ENCODE data around the gene EFNA5. TPM values are rescaled to one million over a fixed set of nuclear protein-coding genes. Genes with fewer than 3 reads are reported as not detected.
A peak's percentile ranks its signal among the peaks of the same experiment; 100 is the strongest.
"Not testable (repeated sequence)": the region's sequence is repeated elsewhere in the genome, so short reads cannot be mapped to it uniquely, and the experiment has no call there.

Gene EFNA5
- total RNA-seq, 1 donor from 2014 or later = 38.9 TPM

DNA sequence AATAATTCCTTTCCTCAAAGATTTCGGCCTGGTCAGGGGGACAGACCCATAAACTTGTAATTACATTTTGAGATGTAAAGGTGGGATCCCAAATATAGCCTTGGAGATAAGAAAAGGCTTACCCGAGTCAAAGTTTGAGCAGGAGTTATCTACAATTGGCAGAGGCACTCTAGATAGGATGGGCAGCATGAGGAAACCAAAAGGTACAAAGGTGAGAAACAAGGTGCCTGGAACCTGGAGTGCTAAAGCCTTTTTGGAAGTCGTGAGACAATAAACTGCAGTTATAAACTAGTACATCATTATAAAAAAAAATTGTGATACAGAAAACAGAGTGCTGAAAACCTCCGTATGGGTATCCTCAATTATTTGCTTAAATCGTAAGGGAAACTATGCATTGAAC is 212.4 kb downstream of the EFNA5 start:
- no peak for DNase-seq (ENCODE audit: low spot score)
- Mint-ChIP-seq H3K4me1 (ENCODE audit: low read depth) (peaks cover 42% of the 10 kb centered on the region), H3K27me3 (ENCODE audit: low read depth) (no peaks in the 10 kb centered on the region), H3K36me3 (ENCODE audit: low read depth) (no peaks in the 10 kb centered on the region), H3K27ac (ENCODE audit: unreplicated experiment) (no peak overlapping the region), H3K9me3 (ENCODE audit: low read depth) (no peaks in the 10 kb centered on the region), H3K4me3 (ENCODE audit: unreplicated experiment) (no peak overlapping the region)
- TF ChIP-seq, protein P1, sequence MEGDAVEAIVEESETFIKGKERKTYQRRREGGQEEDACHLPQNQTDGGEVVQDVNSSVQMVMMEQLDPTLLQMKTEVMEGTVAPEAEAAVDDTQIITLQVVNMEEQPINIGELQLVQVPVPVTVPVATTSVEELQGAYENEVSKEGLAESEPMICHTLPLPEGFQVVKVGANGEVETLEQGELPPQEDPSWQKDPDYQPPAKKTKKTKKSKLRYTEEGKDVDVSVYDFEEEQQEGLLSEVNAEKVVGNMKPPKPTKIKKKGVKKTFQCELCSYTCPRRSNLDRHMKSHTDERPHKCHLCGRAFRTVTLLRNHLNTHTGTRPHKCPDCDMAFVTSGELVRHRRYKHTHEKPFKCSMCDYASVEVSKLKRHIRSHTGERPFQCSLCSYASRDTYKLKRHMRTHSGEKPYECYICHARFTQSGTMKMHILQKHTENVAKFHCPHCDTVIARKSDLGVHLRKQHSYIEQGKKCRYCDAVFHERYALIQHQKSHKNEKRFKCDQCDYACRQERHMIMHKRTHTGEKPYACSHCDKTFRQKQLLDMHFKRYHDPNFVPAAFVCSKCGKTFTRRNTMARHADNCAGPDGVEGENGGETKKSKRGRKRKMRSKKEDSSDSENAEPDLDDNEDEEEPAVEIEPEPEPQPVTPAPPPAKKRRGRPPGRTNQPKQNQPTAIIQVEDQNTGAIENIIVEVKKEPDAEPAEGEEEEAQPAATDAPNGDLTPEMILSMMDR (IDR thresholded peaks at IDR 0.05) = no peak

GRCh38 chr5:107457881-107458280 is 212.9 kb downstream of the EFNA5 start:
- no peaks in the 10 kb centered on the region for H3K36me3 Mint-ChIP-seq (ENCODE audit: low read depth)
- H3K27ac Mint-ChIP-seq (ENCODE audit: unreplicated experiment) = no peak overlapping the region
- H3K4me3 Mint-ChIP-seq (ENCODE audit: unreplicated experiment) = no peak overlapping the region
- TF ChIP-seq, protein P1 (IDR thresholded peaks at IDR 0.05) = no peak
- H3K4me1 Mint-ChIP-seq (ENCODE audit: low read depth) = peaks cover 42% of the 10 kb centered on the region
- H3K9me3 Mint-ChIP-seq (ENCODE audit: low read depth) = no peaks in the 10 kb centered on the region
- H3K27me3 Mint-ChIP-seq (ENCODE audit: low read depth) = no peaks in the 10 kb centered on the region
- no peak for DNase-seq (ENCODE audit: low spot score)

DNA sequence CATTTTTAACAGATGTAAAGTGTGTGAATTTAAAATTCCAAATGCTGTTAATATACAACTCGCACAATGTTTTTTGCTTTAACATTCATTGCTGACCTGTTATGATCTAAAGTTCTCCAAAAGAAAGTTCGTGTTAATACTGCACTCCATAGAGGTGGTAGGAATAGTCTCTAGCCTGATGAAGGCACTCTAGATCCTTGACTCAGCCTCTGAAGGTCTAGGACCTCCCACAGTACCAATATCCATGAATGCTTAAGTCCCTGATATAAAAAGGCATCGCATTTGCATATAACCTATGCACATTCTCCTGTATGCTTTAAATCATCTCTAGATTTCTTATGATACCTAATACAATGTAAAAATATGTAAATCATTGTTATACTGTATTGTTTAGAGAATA is 213.6 kb downstream of the EFNA5 start:
- no peaks in the 10 kb centered on the region for H3K36me3 Mint-ChIP-seq (ENCODE audit: low read depth)
- no peaks in the 10 kb centered on the region for H3K27me3 Mint-ChIP-seq (ENCODE audit: low read depth)
- H3K4me1 Mint-ChIP-seq (ENCODE audit: low read depth) = peaks cover 42% of the 10 kb centered on the region
- no peak overlapping the region for H3K4me3 Mint-ChIP-seq (ENCODE audit: unreplicated experiment)
- no peaks in the 10 kb centered on the region for H3K9me3 Mint-ChIP-seq (ENCODE audit: low read depth)
- DNase-seq (ENCODE audit: low spot score) = no peak
- TF ChIP-seq, protein P1 (IDR thresholded peaks at IDR 0.05) = no peak
- no peak overlapping the region for H3K27ac Mint-ChIP-seq (ENCODE audit: unreplicated experiment)

- H3K36me3 Mint-ChIP-seq (ENCODE audit: low read depth) = no peaks in the 10 kb centered on the region
- peaks cover 35% of the 10 kb centered on the region for H3K4me1 Mint-ChIP-seq (ENCODE audit: low read depth)
- TF ChIP-seq, protein P1 (IDR thresholded peaks at IDR 0.05) = no peak
- no peaks in the 10 kb centered on the region for H3K27me3 Mint-ChIP-seq (ENCODE audit: low read depth)
- no peak overlapping the region for H3K4me3 Mint-ChIP-seq (ENCODE audit: unreplicated experiment)
- no peak for DNase-seq (ENCODE audit: low spot score)
- no peak overlapping the region for H3K27ac Mint-ChIP-seq (ENCODE audit: unreplicated experiment)
- H3K9me3 Mint-ChIP-seq (ENCODE audit: low read depth) = no peaks in the 10 kb centered on the region
Measured at GRCh38 chr5:107456281-107456715, 214.4 kb downstream of the EFNA5 start.

DNA sequence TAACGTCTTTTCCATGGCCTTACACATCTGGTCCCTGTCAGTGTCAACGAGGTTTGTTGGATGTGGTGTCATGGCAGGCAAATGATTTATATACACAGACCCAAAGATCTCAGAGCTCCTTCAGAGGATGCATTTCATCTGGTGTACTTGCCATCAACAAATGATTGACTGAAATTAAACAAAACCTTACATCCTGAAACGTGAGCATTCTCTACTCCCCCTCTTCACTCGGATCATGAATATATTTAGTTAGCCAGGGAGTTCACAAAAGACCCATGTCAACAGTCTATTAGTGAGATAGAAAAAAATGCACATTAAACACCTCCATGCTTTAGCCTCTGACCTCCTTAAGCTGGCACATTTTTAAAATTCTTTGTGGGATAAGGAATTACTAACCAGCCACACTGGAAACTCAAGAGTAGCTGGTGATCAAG is 215.6 kb downstream of the EFNA5 start:
- no peaks in the 10 kb centered on the region for H3K27me3 Mint-ChIP-seq (ENCODE audit: low read depth)
- H3K36me3 Mint-ChIP-seq (ENCODE audit: low read depth) = no peaks in the 10 kb centered on the region
- peak overlapping the region; percentile 28 for H3K27ac Mint-ChIP-seq (ENCODE audit: unreplicated experiment)
- no peak overlapping the region for H3K4me3 Mint-ChIP-seq (ENCODE audit: unreplicated experiment)
- H3K4me1 Mint-ChIP-seq (ENCODE audit: low read depth) = peaks cover 28% of the 10 kb centered on the region
- TF ChIP-seq, protein P1 (IDR thresholded peaks at IDR 0.05) = no peak
- no peak for DNase-seq (ENCODE audit: low spot score)
- no peaks in the 10 kb centered on the region for H3K9me3 Mint-ChIP-seq (ENCODE audit: low read depth)

- H3K9me3 Mint-ChIP-seq (ENCODE audit: low read depth); H3K27ac Mint-ChIP-seq (ENCODE audit: unreplicated experiment); DNase-seq (ENCODE audit: low spot score); H3K36me3 Mint-ChIP-seq (ENCODE audit: low read depth); H3K4me3 Mint-ChIP-seq (ENCODE audit: unreplicated experiment); H3K27me3 Mint-ChIP-seq (ENCODE audit: low read depth): not testable (repeated sequence)
- peaks cover 24% of the 10 kb centered on the region for H3K4me1 Mint-ChIP-seq (ENCODE audit: low read depth)
Measured at GRCh38 chr5:107451827-107452226, 218.9 kb downstream of the EFNA5 start.
